Measurements from ENCODE around the gene TMEM164.

TMEM164 gene

DNA sequence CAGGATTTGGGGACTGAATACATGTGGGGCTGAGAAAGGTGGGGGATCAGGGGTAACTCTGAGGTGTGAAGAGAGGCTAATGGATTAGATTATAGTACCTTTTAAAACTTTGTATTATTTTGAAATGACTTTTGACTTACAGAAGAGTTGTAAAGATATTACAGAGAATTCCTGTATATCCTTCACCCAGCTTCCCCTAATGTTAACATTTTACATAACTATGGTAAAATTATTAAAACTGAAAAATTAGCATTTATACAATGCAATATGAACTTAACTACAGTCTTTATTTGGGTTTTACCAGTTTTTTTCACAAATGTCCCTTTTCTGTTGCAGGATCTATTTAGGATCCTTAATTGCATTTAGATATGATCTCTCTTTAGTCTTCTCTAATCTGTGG is 57.4 kb downstream of the TMEM164 start:
- H3K9me3 Mint-ChIP-seq = no peaks in the 10 kb centered on the region
- H3K27me3 Mint-ChIP-seq = no peaks in the 10 kb centered on the region
- ATAC-seq = no peak
- H3K27ac Mint-ChIP-seq = no peak overlapping the region
- peaks cover 6% of the 10 kb centered on the region for H3K36me3 Mint-ChIP-seq (ENCODE audit: low read depth)
- DNase-seq = no peak
- peaks cover 22% of the 10 kb centered on the region for H3K4me1 Mint-ChIP-seq
- H3K4me3 Mint-ChIP-seq = no peak overlapping the region

DNA sequence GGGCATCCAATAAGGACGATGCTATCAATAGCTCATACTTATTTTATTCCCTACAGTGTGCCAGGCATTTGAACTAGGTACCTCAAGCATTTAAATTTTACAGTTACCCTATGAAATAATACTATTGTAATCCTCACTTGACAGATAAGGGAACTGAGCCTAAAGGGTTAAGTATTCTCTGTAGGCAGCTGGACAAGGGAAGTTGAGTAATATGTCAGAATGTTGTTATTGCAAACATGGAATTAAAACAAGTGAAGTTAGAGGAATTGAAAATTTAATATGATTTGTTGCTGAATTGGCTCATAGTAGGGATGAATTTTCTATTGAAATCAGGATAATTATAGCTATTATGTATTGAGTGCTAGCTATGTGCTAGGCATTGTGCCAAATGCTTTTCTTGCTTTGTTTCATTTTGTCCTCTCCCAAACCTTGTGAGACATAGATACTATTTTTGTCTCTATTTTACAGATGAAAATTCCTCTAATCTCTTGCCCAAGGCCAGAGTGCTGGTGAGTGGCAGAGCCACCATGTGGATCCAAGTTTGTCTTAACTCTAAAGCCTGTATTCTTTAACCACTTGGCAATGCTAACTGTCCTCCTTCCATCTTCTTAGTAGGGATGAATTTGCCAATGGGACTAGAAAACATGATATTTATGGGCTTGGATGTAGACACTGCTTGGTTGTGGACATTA is 58.1 kb downstream of the TMEM164 start:
- Mint-ChIP-seq H3K9me3 (no peaks in the 10 kb centered on the region), H3K4me3 (no peak overlapping the region), H3K36me3 (ENCODE audit: low read depth) (peaks cover 2% of the 10 kb centered on the region), H3K27ac (no peak overlapping the region), H3K4me1 (peaks cover 17% of the 10 kb centered on the region), H3K27me3 (no peaks in the 10 kb centered on the region)
- DNase-seq (no peak), ATAC-seq (no peak)

- H3K36me3 Mint-ChIP-seq (ENCODE audit: low read depth) = peaks cover 2% of the 10 kb centered on the region
- H3K27ac Mint-ChIP-seq = no peak overlapping the region
- DNase-seq (no peak), ATAC-seq (no peak)
- H3K4me3 Mint-ChIP-seq = no peak overlapping the region
- H3K4me1 Mint-ChIP-seq = peaks cover 6% of the 10 kb centered on the region
- H3K9me3 Mint-ChIP-seq = no peaks in the 10 kb centered on the region
- H3K27me3 Mint-ChIP-seq = no peaks in the 10 kb centered on the region
Observed at GRCh38 chrX:110062919-110063318, 60.0 kb downstream of the TMEM164 start.

GRCh38 chrX:110066488-110067225 is 63.7 kb downstream of the TMEM164 start:
- no peak overlapping the region for H3K4me3 Mint-ChIP-seq
- peaks cover 6% of the 10 kb centered on the region for H3K4me1 Mint-ChIP-seq
- no peak for ATAC-seq
- H3K36me3 Mint-ChIP-seq (ENCODE audit: low read depth) = no peaks in the 10 kb centered on the region
- no peaks in the 10 kb centered on the region for H3K9me3 Mint-ChIP-seq
- H3K27me3 Mint-ChIP-seq = no peaks in the 10 kb centered on the region
- no peak overlapping the region for H3K27ac Mint-ChIP-seq
- DNase-seq = no peak

GRCh38 chrX:110070970-110071369 is 68.1 kb downstream of the TMEM164 start:
- no peak for ATAC-seq
- no peak overlapping the region for H3K4me3 Mint-ChIP-seq

GRCh38 chrX:110081320-110081719 is 78.4 kb downstream of the TMEM164 start:
- H3K4me3 Mint-ChIP-seq = no peak overlapping the region
- H3K9me3 Mint-ChIP-seq = no peaks in the 10 kb centered on the region
- peaks cover 7% of the 10 kb centered on the region for H3K36me3 Mint-ChIP-seq (ENCODE audit: low read depth)
- H3K27ac Mint-ChIP-seq = no peak overlapping the region
- ATAC-seq (no peak), DNase-seq (no peak)
- H3K27me3 Mint-ChIP-seq = no peaks in the 10 kb centered on the region
- peaks cover 10% of the 10 kb centered on the region for H3K4me1 Mint-ChIP-seq

More at GRCh38 chrX:110070970-110071369, 68.1 kb downstream of the TMEM164 start:
- H3K9me3 Mint-ChIP-seq = no peaks in the 10 kb centered on the region
- no peaks in the 10 kb centered on the region for H3K27me3 Mint-ChIP-seq
- peaks cover 16% of the 10 kb centered on the region for H3K36me3 Mint-ChIP-seq (ENCODE audit: low read depth)
- H3K27ac Mint-ChIP-seq = no peak overlapping the region
- H3K4me1 Mint-ChIP-seq = peaks cover under 1% of the 10 kb centered on the region
- DNase-seq = no peak

GRCh38 chrX:110081740-110082139 is 78.8 kb downstream of the TMEM164 start:
- no peak for ATAC-seq
- H3K27me3 Mint-ChIP-seq = no peaks in the 10 kb centered on the region
- peaks cover 12% of the 10 kb centered on the region for H3K4me1 Mint-ChIP-seq
- no peak overlapping the region for H3K27ac Mint-ChIP-seq
- peaks cover 3% of the 10 kb centered on the region for H3K36me3 Mint-ChIP-seq (ENCODE audit: low read depth)
- no peak for DNase-seq
- H3K4me3 Mint-ChIP-seq = no peak overlapping the region
- H3K9me3 Mint-ChIP-seq = no peaks in the 10 kb centered on the region

DNA sequence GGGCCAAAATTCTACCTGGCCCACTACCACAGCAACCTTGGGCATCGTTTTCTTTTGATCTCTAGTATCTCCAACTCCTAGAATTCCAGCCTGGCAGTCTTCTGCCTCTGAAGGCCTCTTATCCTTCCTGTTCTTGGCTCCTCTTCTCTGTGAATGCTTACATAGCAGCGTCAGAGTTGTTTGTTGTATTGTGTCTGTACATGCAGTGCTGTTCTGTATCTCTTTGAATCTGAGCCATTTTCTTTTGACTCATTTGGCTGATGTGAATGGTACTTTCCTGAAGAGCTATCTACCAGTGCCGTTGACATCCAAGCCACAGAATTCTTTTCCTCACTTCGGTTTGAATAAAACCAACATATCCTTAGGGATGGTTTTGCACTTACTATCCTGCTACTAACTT is 79.2 kb downstream of the TMEM164 start:
- H3K9me3 Mint-ChIP-seq = no peaks in the 10 kb centered on the region
- no peak for ATAC-seq
- H3K27me3 Mint-ChIP-seq = no peaks in the 10 kb centered on the region
- peaks cover 16% of the 10 kb centered on the region for H3K4me1 Mint-ChIP-seq
- no peak overlapping the region for H3K4me3 Mint-ChIP-seq
- H3K36me3 Mint-ChIP-seq (ENCODE audit: low read depth) = peaks cover 3% of the 10 kb centered on the region
- H3K27ac Mint-ChIP-seq = no peak overlapping the region
- no peak for DNase-seq

GRCh38 chrX:110086162-110086915 is 83.4 kb downstream of the TMEM164 start:
- Mint-ChIP-seq H3K36me3 (ENCODE audit: low read depth) (peaks cover 2% of the 10 kb centered on the region), H3K4me1 (peaks cover 29% of the 10 kb centered on the region), H3K27me3 (no peaks in the 10 kb centered on the region), H3K27ac (no peak overlapping the region), H3K4me3 (no peak overlapping the region), H3K9me3 (no peaks in the 10 kb centered on the region)
- DNase-seq = no peak
- no peak for ATAC-seq

DNA sequence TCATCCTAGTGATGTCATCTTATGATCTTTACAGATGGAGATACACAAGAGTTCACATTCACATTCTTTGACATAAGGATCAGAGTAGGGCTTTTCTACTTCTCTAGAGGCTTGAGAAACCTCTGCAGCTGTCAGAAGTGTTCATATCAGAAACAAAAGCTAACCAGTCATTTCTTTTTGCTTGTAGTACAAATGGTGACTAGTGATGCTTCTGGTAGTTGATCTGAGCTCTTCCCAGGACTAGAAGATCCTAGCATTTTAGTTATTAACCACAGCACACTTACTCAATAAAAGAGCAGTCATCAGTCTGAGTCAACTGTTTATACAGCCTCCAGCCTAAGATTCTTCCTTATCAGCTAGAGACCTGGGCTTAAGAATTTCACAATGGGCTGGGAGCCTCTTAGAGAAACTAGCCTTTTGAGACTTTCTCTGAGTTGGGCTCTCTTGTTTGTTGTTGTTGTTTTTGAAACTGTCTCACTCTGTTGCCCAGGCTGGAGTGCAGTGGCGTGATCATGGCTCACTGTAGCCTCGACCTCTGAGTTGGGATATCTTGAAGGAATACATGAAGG is 84.1 kb downstream of the TMEM164 start:
- H3K4me1 Mint-ChIP-seq = peaks cover 29% of the 10 kb centered on the region
- H3K9me3 Mint-ChIP-seq = no peaks in the 10 kb centered on the region
- peaks cover 2% of the 10 kb centered on the region for H3K36me3 Mint-ChIP-seq (ENCODE audit: low read depth)
- ATAC-seq = peak; percentile 63
- H3K27me3 Mint-ChIP-seq = no peaks in the 10 kb centered on the region
- DNase-seq = no peak
- H3K27ac Mint-ChIP-seq = no peak overlapping the region
- no peak overlapping the region for H3K4me3 Mint-ChIP-seq

DNA sequence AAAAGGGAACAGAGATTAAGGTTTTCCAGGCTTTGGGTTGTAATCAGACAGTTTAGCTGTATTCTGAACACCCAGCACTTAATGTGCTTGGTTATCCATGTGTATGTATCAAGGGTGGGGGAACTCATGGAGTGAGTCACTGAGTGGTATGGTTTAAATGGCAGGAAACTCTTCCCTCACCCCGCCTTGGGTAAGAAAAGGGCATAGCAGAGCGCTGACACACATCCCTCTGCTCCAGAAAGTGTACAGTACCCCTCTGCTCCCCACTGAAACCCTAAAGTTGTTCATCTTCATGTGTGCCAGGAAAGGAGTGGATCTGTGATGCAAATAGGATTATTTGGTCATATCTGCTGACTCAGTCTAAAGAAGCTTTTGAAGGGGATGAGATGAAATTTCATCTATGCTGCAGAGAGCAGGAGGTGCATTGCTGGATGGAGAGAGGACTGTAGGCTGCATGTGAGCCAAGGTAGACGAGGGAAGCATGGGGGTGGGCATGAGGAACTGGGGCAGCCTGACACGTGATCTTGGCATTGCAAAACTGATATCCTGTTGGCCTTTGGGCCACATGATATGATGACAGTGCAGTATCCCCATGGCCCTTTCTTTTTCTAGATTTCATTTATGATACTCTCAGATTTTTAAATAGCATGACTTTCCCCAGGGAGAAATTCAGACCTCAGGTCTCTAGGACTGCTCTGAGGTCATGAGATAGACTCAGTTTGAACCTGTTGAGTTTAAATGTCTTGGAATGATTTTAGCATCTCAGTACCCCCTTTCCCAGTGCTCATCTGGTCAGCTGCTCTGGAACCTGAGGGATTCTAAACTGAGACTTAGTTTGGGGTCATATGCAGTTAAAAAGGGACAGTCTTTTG is 84.8 kb downstream of the TMEM164 start:
- peaks cover 30% of the 10 kb centered on the region for H3K4me1 Mint-ChIP-seq
- H3K27ac Mint-ChIP-seq = peak overlapping the region; percentile 73
- ATAC-seq (peak; percentile 94), DNase-seq (peak; percentile 8)
- no peak overlapping the region for H3K4me3 Mint-ChIP-seq
- H3K9me3 Mint-ChIP-seq = no peaks in the 10 kb centered on the region
- no peaks in the 10 kb centered on the region for H3K27me3 Mint-ChIP-seq
- peaks cover 2% of the 10 kb centered on the region for H3K36me3 Mint-ChIP-seq (ENCODE audit: low read depth)

- peaks cover 3% of the 10 kb centered on the region for H3K36me3 Mint-ChIP-seq (ENCODE audit: low read depth)
- no peaks in the 10 kb centered on the region for H3K27me3 Mint-ChIP-seq
- no peak for DNase-seq
- no peak overlapping the region for H3K27ac Mint-ChIP-seq
- peaks cover 32% of the 10 kb centered on the region for H3K4me1 Mint-ChIP-seq
- ATAC-seq = no peak
- H3K9me3 Mint-ChIP-seq = no peaks in the 10 kb centered on the region
- H3K4me3 Mint-ChIP-seq = no peak overlapping the region
Observed at GRCh38 chrX:110089656-110090403, 86.9 kb downstream of the TMEM164 start.

GRCh38 chrX:110097920-110098319 is 95.0 kb downstream of the TMEM164 start:
- H3K27ac Mint-ChIP-seq = no peak overlapping the region
- no peak for DNase-seq
- H3K4me3 Mint-ChIP-seq = no peak overlapping the region
- H3K27me3 Mint-ChIP-seq = no peaks in the 10 kb centered on the region
- H3K4me1 Mint-ChIP-seq = peaks cover 2% of the 10 kb centered on the region
- no peak for ATAC-seq
- peaks cover 6% of the 10 kb centered on the region for H3K36me3 Mint-ChIP-seq (ENCODE audit: low read depth)
- no peaks in the 10 kb centered on the region for H3K9me3 Mint-ChIP-seq

Data from activated naive CD8-positive, alpha-beta T cell treated with anti-CD3 and anti-CD28 coated beads, Interleukin-2, amount 50 U/mL, for 24 hours (primary cell).